HL-60 (cell line): Measurements from ENCODE around the gene KCNH8.

Experiments
- CTCF ChIP-seq: IDR thresholded peaks from one replicate; pipeline ENCODE4 v1.5.1; 2011; ENCODE audit warnings: low read length, control low read depth, inconsistent platforms; ENCODE audit not compliant: insufficient read depth
- POLR2AphosphoS5 ChIP-seq: IDR thresholded peaks from 2 replicates; pipeline ENCODE4 v1.6.1; 2012; ENCODE audit warnings: low read depth
- REST ChIP-seq: IDR thresholded peaks from 2 replicates; pipeline ENCODE4 v1.6.1; 2012; ENCODE audit warnings: low read depth; ENCODE audit not compliant: insufficient replicate concordance

- TF ChIP-seq CTCF (no peak), REST (no peak), POLR2AphosphoS5 (no peak)
These were observed 325.8 kb downstream of the KCNH8 start for GRCh38 chr3:19473971-19474580.
